SK-N-SH treated with all-trans-retinoic acid at 6 μM for 48 hours (cell line): ENCODE data around the gene RPS6KA1.

Experiments used
- ARNTL ChIP-seq: fragments of 450-650 bp; formaldehyde crosslinking; IDR thresholded peaks from 2 replicates; pipeline ENCODE4 v1.5.0; 2020; ENCODE audit warnings: low read depth, mild to moderate bottlenecking, moderate library complexity, borderline replicate concordance
- CREB5 ChIP-seq: fragments of 250-450 bp; sonication (Bioruptor Pico); IDR thresholded peaks from 2 replicates; pipeline ENCODE4 v1.5.1; 2020; ENCODE audit warnings: low read depth, mild to moderate bottlenecking, moderate library complexity
- CSRNP3 ChIP-seq: fragments of 250-450 bp; sonication (Bioruptor Pico); IDR thresholded peaks from 2 replicates; pipeline ENCODE4 v1.5.1; 2021; ENCODE audit warnings: mild to moderate bottlenecking, moderate library complexity
- POU6F1 ChIP-seq: fragments of 250-450 bp; sonication (Bioruptor Pico); IDR thresholded peaks from 2 replicates; pipeline ENCODE4 v1.8.0; 2021; ENCODE audit warnings: low read depth, mild to moderate bottlenecking, moderate library complexity, borderline replicate concordance
- RARB ChIP-seq: fragments of 250-450 bp; sonication (Bioruptor Pico); IDR thresholded peaks from 2 replicates; pipeline ENCODE4 v1.8.0; 2021; ENCODE audit warnings: mild to moderate bottlenecking, moderate library complexity
- ZC3H10 ChIP-seq: fragments of 250-450 bp; sonication (Bioruptor Pico); IDR thresholded peaks from 2 replicates; pipeline ENCODE4 v1.5.1; 2021; ENCODE audit warnings: mild to moderate bottlenecking, moderate library complexity
- ZFP30 ChIP-seq: fragments of 450-650 bp; formaldehyde crosslinking; IDR thresholded peaks from 2 replicates; pipeline ENCODE4 v1.5.0; 2022; ENCODE audit warnings: mild to moderate bottlenecking, moderate library complexity
- ZNF70 ChIP-seq: fragments of 450-650 bp; formaldehyde crosslinking; IDR thresholded peaks from 2 replicates; pipeline ENCODE4 v1.5.0; 2020; ENCODE audit warnings: mild to moderate bottlenecking, moderate library complexity

GRCh38 chr1:26575348-26575747, 45.8 kb downstream of the RPS6KA1 start:
- TF ChIP-seq ARNTL (CRISPR knock-in tag) (no peak), ZC3H10 (CRISPR knock-in tag) (no peak), ZFP30 (no peak), POU6F1 (CRISPR knock-in tag) (no peak), RARB (CRISPR knock-in tag) (no peak), CSRNP3 (CRISPR knock-in tag) (no peak), ZNF70 (CRISPR knock-in tag) (no peak), CREB5 (CRISPR knock-in tag) (no peak)
